Stimulated activated CD4-positive, alpha-beta T cell treated with anti-CD3 and anti-CD28 coated beads, Interleukin-2, amount 100 ng/mL, for 48 hours (primary cell): ENCODE measurements around the gene CTDSPL.
"Not testable (repeated sequence)": the region's sequence is repeated elsewhere in the genome, so short reads cannot be mapped to it uniquely, and the experiment has no call there.

Experiments
- DNase-seq, 2 donors: peaks; one replicate each; pipeline ENCODE4 v3.0.0-alpha.2; 2020

CTDSPL gene

DNA sequence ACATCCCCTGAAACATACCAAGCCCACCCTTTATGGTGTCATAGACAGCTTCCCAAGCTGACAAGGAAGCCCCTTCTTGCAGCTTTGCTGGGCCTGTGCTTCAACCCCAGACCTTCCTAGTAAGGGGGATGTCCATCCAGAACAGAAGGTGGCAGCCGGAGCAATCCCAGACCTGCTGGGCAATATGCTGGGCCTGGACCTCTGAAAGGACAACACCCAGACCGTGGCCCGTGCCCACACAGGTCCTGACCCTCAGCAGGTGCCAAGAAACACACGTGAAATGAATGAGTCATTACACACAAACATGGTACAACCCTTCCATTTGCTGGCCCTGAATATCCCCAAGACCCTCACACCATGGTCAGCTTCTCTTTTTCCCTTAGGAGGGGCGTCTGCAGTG, 109.1 kb downstream of the CTDSPL start:
- DNase-seq, result no peak

DNA sequence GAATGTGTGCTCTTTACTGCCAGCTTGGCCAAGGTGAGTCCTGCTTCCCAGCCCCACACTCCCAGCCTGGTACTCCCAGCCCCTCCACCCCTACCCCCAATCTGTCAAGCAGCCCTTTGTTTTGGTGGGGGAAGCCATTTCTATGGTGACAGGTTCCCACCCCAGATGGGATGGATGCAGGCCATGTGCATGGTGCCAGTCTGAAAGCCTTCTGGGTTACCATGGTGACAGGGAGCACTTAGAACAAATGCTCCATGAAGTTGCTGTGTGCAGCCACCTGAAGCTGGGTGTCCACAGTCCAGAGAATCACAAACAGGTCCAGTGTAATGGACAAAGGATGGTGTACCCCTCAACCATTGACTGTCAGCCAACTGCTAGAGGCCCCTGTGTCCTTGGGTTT, 109.8 kb downstream of the CTDSPL start:
- no peak for DNase-seq

DNA sequence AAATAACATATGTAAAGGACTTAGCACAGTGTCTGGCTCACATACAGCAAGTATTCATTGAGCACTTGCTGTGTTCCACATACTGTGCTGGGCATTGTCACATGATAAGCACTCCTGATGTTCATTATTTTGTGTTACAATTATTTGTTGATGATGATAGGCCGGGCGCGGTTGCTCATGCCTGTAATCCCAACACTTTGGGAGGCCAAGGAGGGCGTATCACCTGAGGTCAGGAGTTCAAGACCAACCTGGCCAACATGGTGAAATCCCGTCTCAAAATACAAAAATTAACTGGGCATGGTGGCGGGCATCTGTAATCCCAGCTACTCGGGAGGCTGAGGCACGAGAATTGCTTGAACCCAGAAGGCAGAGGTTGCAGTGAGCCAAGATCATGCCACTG, 110.4 kb downstream of the CTDSPL start:
- DNase-seq, result not testable (repeated sequence)

DNA sequence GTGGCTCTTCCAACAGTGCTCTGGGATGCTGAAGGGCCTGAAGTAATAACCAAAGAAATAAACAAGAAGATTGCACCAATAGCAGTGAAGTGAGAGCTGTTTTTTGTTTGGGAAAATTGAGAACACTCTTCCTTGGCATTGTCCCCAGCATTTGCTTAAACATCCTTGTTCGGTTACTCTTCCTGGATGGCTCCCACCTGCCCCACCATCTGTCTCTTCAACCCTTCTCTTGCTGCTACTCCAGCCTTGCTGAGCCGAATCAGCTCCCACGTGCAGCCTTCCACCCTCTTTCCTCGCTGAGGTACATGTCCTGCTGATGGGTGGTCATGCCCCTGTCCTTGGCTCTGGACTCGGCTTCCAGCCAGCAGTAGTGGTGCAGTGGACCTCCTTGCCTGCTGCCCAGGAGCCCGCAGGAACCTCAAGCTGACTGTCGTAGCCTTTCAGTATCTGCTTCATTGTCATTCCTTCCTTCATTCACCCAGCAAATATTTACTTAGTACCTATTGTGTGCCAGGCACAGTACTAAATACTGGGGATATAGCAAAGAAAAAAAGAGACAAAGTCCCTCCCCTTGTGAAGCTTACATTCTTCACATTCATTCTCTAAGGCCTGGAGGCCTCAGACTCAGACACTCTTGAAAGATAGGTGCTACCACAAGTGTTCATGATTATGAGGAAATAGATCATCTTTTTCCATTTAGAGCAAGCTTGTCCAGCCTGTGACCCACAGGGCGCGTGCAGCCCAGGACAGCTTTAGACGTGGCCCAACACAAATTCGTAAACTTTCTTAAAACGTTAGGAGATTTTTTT, 111.8 kb downstream of the CTDSPL start:
- DNase-seq, result no peak

DNA sequence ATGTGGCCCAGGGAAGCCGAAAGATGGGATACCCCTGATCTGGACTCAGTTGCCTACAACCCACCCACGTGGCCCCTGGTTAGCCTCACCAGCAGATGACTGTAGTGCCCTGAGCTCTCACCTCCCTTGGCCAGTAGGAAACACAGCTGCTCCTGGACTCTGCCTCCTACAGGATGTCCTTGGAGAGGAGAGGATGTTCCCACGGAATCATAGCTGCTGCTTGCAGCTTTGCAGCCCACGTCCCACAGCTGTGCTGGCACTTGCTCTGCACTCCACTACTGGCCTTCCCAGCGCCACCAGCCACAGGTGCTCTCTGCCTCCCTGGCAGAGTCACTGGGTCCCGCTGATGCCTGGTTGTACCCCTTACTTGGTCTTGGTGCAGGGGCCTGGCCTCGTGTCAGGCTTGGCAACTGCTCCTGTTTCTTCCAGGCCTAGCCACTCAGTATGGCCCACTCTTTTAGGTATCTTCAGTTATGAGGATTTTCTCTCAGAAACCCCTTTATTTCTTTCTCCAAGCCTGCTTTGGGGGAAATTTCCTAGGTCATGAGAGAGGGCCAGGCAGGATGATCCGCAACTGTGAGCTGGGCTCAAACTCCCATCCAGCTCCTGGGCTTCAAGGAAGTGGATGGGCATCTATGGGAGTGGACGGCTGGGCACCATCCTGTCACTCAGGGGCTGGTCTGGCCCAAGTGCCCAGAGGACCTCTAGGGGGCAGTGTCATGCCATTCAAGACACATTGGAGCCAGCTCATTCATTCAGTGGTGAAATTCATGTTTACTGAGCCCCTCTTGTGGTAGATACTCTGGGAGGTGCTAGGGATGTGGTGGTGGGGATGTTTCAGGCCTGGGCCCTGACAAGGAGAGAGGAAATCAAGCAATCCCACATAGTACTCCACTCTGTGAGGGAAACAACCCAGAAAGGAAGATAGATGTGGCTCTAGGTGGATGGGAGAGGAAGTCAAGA, 112.7 kb downstream of the CTDSPL start:
- peak; percentile 57 to 65 for DNase-seq

DNA sequence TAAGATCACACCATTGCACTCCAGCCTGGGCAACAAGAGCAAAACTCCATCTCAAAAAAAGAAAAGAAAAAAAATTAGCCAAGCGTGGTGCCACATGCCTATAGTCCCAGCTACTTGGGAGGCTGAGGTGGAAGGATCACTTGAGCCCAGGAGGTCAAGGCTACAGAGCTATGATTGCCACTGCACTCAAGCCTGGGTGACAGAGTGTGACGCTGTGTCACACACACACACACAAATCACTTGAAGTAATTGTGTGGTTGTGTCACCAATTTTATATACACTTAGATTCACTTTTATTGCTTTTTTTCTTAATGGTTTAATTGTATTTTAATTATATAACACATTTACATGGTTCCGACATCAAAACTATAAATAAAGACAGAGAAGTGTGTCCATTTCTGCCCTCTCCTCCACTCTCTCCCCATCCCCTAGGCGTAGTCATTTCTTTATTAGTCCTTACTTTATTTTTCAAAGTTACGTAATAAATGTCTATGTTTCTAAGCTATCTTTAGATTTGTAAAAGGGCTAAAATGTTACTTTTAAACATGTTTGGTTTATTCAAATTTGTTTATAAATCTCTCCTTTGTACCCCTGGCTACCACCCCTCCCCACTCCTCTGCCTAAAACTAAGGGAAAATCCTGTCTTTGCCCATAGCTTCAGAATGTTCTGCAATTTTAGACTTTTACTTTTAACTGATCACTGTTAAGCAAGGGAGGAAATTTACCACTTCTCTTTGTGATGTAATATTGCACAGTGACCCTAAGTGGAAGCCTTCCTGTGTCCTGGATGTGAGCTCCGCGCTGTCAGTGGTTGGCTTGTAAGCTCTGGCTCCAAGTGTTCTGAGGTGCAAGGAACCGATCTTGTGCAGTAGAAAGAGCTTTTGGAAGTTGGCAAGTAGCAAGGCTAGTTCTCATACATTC, 118.1 kb downstream of the CTDSPL start:
- DNase-seq, result no peak

DNA sequence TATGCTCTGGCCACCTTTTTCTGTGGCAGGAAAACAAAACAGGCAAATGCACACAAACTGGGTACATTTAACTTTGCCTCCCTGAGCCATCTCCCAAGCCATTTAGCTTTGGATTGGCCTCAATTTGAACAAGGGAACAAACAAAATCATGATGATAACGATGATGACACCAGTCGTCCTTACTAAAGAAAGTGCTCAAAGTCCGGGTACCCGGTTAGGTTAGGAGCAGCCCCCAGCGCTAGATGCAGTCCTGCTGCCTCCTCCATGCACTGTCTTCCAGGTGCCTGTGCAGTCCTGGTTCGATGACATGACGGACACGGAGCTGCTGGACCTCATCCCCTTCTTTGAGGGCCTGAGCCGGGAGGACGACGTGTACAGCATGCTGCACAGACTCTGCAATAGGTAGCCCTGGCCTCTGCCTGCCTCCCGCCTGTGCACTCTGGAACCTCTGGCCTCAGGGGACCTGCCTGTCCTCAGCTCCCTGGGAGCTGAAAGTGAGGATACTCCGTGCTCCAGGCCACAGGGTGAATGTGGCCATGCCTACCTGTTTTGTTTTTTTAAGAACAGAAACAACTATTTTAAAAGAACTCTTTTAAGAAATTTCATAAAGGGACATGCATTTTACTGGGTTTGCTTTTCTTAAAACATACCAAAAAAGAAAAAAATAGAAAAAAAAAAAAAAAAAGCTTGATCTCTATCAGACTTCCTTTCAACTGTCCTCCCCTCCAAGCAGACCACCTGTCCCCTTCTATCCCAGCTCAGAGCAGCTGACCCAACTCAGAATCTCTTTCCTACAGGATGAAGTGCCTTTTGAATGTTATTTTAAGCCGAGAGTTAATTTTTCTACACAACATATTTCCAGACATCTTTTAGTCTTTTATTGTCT, 119.0 kb downstream of the CTDSPL start:
- no peak for DNase-seq

DNA sequence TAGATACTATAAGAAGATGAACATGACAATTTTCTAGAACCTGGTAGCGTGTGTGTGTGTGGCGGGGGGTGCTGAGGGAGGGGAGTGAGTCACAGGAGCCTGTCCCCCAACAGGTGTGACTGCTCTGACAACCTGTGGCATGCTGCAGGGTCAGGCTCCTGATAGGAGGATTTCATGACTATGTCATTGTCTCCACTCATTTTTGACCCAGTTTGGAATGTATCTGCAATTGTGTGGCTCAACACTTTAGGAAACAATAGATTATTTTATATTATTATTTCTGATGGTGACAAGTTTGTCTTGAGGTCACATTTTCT, 119.6 kb downstream of the CTDSPL start:
- no peak for DNase-seq

DNA sequence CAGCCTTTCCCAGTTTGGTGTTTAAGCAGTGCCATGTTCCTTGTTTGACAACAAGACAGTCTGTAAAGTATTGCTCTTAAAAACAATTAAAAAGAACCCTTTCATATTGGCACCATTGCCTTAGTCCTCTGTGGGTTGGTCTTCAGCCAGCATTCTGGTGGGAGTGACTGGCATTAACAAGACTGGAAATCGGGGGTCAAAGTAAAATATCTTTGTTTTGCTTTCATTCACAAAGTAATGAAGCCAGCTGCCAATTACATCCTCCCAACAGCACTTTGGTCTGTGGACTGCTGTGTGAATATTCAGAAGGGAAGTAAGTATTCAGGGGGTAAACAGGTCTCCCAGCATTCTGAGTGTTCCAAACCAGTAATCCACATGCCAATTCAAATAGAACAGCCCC, 120.7 kb downstream of the CTDSPL start:
- DNase-seq, result no peak

DNA sequence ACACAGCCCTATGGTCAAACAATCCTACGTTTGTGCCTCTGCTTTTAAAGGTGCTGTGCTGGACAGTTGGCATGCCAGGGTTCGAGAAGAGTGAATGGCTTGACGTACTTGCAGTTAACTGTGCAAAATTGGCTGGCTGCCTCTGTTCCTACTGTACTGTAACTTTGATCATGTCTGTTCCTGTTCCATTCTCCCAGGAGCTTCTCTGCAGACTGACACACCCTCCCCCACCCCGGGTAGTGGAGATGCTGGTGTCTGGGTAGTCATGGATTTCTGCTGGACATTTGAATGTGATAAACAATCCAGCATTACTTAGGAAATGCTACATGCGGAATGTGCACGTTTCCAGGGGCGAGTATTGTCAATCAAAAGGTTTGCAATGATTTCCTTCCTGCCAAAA, 122.4 kb downstream of the CTDSPL start:
- no peak for DNase-seq

DNA sequence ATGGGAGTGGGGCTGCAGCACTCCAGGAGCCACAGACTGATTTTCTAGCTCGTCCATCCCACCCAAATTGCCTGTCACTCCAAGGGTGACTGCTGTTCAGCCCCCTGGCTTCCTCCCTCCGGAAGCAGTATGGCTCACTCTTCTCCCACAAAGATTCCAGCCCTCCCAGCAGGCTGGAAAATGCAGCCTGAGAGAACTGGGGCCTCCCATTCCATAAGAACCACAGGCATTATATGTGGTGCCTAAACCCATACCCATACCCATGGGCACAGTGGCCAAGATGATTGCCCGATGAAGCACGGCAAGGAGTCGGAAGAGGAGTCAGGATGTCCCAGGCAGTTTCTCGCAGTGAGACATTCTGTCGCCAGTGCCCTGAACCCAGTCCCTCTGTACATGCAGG, 122.9 kb downstream of the CTDSPL start:
- no peak for DNase-seq

DNA sequence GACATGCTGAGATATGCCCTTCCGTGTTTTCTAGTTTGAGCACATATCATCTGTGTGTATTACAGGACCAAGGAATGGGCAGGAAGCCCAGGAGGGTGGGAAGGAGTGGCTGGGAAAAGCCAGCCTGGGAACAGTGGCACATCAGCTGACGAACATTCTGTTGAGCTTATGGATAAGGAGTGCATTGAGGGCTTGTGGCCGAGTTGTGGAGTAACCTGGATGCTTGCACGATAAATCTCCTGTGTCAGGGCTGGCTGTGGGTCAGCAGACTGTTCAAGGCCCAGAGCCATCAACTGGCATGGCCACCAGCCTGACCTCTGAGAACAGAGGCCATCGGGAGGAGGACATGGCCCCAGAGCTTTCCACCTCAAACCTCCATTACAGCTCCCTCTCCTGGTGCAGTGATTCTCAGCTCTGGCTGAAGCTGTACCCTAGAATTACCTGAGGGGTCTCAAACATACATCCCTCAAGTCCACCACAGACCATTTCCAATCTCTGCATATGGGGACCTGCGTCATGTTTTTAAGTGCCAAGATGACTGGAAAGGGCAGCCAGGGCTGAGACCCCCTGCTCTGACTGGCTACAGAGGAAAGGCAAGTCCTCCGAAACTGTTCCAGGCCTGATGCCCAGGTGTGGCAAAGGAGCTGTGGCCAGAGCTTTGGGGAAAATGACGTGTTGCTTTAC, 124.1 kb downstream of the CTDSPL start:
- DNase-seq, result no peak

DNA sequence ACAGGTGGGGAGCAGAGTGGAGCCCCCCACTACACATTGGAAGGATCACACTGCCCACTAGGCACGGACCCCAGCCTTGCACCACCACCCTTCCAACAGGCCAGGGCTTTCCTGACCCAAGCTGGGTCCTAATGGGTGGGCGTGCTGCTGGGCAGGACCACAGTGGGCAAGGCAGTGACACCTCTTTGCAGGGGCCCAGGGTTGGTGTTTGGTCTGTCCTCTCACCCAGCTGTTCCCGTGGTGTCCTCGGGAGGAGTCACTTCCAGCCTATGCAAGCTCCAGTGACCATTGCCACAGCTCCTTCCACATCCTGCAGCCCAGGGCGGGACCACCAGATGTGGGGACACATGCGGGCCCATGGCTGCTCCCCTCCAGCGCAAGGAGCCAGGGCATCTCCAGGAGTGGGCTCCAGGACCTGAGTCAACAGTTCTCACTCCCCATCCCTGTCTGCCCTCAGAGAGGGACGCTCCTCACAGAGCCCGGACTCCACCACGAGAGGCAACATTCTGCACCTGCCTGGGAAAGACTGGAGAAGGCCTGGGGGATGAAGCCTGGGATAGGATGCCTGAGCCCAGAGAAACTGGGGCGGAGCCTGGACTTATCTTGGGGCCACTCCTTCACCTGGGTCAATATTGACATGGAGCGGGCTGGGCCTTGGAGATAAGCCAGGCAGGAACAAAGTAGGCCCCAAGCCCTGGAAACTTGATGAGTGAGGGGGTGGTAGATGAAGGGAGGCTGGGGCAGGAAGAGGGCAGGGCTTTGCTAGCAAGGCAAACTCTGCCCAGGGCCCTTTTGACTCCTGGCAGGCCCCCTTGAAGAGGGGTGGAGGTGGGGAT, 125.0 kb downstream of the CTDSPL start:
- no peak for DNase-seq

DNA sequence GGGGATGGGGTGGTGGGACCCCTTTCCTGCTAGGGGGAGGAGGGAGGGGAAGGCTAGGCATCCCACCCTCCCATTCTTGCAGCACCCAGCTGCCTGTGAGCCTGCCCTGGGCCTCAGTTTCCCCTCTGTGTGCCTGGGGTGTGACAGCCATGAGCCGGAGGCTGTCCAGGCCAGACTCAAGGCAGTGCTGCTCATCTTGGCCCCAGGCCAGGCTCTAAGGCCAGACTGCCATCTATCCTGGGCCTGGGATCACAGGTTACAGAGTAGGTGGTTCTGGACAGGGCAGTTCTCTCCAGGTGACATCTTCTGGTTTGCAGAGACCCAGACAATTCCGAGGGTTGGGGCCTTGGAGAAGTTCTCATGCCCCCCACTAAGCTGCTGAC, 125.6 kb downstream of the CTDSPL start:
- DNase-seq, result no peak

DNA sequence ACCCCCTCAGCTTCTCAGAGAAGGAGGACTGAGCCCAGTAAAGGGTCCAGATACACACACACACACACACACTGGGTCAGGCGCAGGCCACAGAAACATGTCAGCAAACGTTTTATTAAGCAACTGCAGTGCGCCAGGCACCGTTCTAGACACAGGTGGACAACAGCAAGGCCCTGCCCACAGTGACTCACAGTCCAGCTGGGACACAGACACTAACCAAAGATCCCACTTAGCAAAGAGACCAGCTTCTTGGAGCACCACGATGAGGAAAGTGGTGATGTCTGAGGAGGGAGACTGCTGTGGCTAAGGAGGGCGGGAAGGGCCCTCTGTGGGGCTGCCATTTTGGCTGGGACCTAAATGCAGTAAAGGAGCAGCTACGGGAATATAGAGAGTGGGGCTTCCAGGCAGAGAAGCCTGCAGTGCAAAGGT, 126.1 kb downstream of the CTDSPL start:
- no peak for DNase-seq

DNA sequence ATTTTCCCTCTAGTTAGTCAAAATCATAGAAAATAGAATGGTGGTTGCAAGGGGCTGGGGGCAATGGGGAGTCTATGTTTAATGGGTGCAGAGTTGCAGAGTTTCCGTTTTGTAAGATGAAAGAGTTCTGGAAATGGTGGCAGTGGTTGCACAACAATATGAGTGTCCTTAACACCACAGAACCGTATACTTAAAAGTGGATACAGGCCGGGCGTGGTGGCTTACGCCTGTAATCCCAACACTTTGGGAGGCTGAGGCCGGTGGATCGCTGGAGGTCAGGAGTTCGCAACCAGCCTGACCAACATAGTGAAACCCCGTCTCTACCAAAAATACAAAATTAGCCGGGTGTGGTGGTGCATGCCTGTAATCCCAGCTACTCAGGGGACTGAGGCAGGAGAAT, 126.7 kb downstream of the CTDSPL start:
- DNase-seq, result not testable (repeated sequence)

DNA sequence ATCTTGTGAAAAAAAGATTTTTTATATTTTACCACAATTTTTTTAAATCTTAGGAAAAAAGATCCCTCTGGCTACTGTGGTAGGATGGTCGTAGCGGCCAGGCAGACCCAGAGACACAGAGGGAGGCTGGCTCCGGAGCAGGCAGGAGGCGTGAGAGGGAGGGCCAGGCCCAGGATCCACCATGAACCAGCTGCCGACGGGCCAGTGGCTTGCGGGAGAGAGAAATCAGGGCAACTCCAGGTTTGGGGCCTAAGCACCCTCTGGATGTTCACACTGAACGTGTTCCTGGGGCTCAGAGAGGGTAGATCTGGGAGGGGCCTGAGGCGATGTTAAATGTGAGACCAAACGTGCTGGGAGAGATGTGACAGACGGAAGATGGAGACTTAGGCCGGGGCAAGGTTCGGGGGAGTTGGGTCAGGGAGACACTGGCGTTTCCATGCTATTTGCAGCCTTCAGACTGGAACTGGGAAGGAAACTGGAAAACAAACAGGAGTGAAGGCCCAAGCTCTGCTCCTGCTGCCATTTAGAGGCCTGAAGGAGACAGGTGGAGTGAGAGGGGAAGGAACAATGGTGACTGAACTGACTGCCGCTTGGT, 127.3 kb downstream of the CTDSPL start:
- no peak for DNase-seq

DNA sequence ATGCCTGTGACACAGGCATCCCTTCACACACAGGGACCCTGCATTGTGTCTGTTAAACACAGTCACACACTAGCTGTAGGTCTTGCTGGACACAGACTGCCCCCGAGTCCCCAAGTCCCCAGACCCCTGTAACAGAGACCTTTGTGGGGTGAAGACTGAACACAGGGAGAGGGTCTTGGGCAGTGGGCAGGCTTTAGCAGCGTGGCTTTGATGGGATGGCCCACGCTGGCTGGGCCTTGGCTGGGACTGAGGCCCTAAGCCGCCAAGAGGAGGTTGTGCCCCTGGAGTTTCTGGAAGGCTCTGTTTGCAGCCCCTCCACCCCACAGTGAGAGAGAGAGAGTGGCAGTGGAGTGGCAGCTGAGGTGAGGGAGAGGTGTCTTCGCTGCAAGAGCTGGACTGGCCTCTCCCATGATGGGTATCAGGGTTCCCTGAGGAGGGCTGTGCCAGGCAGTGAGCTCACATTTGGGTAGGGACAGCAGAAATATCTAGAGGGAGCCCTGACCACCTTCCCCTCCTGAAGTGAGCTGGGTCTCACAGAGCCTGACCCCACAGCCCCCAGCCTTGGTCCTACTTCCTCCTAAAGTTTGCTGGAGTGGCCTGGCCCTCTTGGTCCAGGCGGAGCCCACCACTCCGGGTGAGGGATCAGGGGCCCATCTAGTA, 128.3 kb downstream of the CTDSPL start:
- DNase-seq, result no peak

DNA sequence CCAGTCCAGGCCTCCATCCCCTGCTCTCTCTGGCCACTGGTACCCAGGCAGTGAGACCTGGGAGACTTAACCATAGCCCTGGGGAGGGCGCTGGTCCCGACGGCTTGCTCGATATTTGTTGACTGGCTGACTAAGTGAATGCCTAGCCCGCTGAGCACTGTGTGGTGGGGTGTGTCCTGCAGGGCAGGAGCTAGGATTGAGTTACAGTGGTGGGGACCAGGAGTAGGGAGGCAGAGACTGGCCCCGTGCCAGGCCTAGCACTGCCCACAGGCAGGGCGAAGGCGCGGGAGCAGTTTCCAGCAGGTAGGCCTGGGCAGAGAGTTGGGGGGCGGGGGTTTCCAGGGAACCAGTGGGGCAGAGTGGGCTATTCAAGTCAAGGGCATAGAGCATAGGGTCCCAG, 128.8 kb downstream of the CTDSPL start, which contains the start of gene VILL:
Gene VILL, plus strand, starts transcription at position 260 of the 400 bp plus-strand sequence. CDS start 2,887 bp downstream, outside the sequence.
- no peak for DNase-seq
